ENCODE results near the gene CTNND2.
"Not testable (repeated sequence)": the region's sequence is repeated elsewhere in the genome, so short reads cannot be mapped to it uniquely, and the experiment has no call there.

Gene CTNND2

DNA sequence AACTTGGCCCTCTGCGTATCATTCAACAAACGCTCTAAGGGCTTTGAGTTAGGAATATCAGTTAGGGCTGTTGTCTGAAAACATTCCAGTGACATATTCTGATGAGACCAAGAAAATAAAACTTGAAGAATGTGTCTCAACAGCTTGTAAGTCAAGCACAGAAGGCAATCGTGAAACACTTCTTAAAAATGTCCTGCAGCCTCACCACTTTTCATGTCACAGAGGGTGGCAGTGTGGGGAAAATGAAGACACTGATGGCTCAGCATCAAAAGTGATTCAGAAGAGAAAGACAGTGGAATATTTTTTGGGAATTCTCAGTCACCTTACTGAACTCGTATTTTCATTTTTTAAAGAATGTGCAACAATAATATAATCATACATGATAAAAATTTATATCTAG lies 247.3 kb downstream of the CTNND2 start:
- no peak for DNase-seq

DNA sequence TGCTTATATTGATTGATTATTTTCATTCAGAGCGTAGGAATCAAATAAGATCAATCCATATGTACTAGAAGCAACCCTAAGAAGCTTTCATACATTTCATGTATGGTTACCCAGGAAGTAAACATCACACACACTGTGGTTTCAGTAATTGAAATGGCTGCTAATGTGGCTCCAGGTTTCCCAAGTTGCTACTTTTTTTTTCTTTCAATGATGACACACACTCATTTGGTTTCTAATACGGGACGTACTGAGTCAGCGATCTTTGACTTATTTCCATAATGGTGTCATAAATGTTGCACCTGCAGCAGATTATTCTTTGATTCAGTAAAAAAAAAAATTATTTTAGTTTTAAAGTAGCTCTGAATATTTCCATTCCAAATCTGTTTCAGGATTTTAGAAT lies 248.6 kb downstream of the CTNND2 start:
- DNase-seq = peak in 1 of 2 experiments; percentile 26

- DNase-seq = no peak
Observed at GRCh38 chr5:11650936-11651335, 253.3 kb downstream of the CTNND2 start.

GRCh38 chr5:11646141-11646540 lies 258.1 kb downstream of the CTNND2 start:
- DNase-seq = no peak

- DNase-seq = no peak
Observed at GRCh38 chr5:11642438-11642837, 261.8 kb downstream of the CTNND2 start.

DNA sequence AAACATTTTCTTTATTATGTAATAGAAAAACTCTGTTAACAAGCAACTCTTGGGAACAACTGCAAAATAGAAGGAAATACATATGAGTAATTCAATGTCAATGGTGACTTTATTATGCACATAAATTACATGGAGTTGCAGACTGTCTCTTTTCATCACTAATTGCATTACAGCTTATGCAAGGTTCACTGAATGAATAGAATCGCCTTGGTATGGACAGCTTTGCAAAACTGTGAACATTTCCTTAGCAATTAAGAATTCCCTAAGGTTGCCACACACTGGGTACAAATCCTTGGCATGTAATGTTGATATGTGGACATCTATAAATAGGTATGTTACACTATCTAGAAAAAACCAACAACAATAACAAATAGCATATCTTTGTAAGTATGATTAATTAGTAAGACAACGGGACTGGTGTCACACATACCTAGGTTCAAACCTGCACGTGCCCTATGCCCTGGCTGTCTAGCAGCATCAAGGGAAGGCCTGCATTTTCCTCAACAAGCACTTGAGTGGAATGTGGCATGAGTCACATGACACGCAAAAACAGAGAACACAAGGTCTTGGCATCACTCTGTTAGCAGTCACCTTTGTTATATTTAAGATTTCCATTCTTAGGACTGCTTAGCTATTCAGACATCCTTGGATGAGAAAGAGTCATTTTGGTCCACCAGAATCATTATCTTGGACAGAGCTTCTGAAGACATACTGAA lies 263.9 kb downstream of the CTNND2 start:
- DNase-seq = no peak

DNA sequence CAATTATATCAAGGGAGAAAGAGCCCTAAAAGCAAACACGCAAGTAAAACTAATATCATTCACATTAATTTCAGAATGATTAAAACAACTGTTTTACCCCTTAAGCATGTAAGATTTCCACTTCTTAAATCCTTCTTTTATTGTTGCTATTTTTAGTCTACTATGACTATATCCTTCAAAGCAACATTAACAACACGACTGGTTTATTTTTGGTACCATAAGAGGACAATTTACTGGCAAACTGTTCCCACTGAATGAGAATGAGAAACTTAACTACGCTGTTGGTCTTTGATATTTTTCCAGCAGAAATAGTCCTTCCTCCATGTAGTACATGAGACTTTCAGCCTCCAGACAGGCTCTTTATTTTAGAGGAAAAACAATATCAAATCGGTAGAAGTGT lies 281.5 kb downstream of the CTNND2 start:
- DNase-seq = no peak

GRCh38 chr5:11620172-11620571 lies 284.1 kb downstream of the CTNND2 start:
- peak in 1 of 2 experiments; percentile 1 for DNase-seq

GRCh38 chr5:11619339-11620024 lies 284.8 kb downstream of the CTNND2 start:
- DNase-seq = peak; percentile 50 to 71

GRCh38 chr5:11617080-11617479 lies 287.2 kb downstream of the CTNND2 start:
- no peak for DNase-seq

- not testable (repeated sequence) for DNase-seq
Observed at GRCh38 chr5:11616624-11617023, 287.6 kb downstream of the CTNND2 start.

GRCh38 chr5:11611011-11611410 lies 293.2 kb downstream of the CTNND2 start:
- DNase-seq = no peak

- DNase-seq = no peak
Observed at GRCh38 chr5:11609570-11610303, 294.5 kb downstream of the CTNND2 start.

- DNase-seq = no peak
Observed at GRCh38 chr5:11608530-11608929, 295.7 kb downstream of the CTNND2 start.

- no peak for DNase-seq
Observed at GRCh38 chr5:11607944-11608483, 296.2 kb downstream of the CTNND2 start.

DNA sequence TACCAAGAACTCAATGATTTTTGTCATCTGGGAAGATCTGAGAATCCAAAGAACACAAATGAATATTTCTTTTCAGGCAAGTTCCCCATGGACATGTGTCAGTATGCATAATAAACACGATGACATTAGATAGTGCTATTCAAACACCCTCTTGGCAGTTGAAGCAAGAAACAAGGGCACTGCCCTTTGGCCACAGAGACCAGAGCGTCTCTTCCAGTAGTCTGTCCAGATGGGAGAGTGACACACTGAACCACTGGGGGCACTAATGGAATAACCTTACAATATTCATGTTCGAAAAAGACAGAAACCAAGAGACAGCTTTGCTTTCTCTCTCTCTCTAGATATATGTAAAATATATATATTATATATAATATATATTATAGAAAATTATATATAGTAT lies 301.9 kb downstream of the CTNND2 start:
- DNase-seq = no peak

GRCh38 chr5:11599499-11599898 lies 304.7 kb downstream of the CTNND2 start:
- no peak for DNase-seq

- DNase-seq = peak; percentile 25 to 46
Observed at GRCh38 chr5:11596657-11597071, 307.6 kb downstream of the CTNND2 start.

DNA sequence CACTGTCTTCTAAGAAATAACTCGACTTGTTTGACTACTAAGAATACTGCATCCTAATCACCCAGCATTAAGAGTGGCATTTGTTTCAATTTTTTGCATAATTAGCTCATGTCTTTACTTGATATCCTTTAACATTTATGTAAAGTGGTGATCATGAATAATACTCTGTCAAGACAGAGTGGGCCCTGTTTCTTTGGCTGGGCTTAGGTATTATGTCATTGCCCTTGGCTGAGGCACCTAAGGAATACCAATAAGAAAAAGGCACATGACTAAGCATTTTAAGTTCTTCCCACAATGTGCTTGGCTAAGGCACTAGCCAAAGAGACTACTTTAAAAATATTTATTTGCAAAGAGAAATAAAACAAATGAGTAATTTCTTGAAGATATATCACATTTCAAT lies 308.1 kb downstream of the CTNND2 start:
- DNase-seq = peak; percentile 31 to 41

DNA sequence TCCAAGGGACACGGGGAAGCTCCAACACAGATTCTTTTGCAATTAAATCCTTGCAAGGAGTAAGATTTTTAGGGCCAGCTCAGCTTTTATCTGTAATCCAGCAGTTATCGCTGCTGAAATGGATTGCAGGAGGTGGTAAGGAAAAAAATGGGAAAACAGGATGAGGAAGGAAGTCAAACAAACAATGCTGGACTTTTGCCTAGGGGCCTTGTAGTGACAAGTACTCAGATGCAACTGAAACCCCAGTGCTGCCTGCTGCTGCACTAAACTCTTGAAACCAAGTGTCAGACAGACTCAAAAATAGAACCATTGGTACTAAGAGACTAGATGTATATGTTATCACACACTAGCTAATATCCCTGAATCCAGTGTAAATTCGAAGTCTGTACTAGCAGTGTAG lies 309.2 kb downstream of the CTNND2 start:
- DNase-seq = no peak

- no peak for DNase-seq
Observed at GRCh38 chr5:11594021-11594420, 310.2 kb downstream of the CTNND2 start.

GRCh38 chr5:11590475-11590874 lies 313.8 kb downstream of the CTNND2 start:
- no peak for DNase-seq

DNA sequence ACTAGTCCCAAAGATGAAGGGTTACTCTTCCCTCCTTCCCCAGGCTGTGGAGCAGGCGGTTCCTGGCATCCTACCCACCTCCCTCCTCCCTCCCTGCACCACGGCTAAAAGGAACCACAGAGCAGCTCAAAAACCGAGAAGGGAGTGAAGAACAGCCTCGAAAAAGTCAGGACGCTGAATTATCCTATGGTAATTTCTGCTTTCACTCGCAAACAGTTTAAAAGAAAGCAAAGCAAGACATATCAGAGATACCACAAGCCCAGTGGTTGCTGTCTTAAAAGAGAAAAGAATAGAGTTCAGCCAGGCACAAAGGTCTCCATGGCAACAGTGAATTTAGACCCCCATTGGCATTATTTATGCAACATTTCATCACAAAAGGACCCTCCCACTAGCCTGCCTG lies 315.4 kb downstream of the CTNND2 start:
- peak; percentile 63 to 80 for DNase-seq

- DNase-seq = peak; percentile 72 to 83
Observed at GRCh38 chr5:11584017-11584416, 320.2 kb downstream of the CTNND2 start.
